GM19397 (cell line): ENCODE results near the gene MRPS7.

Experiments
- ATAC-seq: cut with Tn5 transposase; IDR thresholded peaks from one replicate; pipeline ENCODE4 v1.9.1; 2021; ENCODE audit warnings: mild to moderate bottlenecking, moderate library complexity; ENCODE audit not compliant: unreplicated experiment

MRPS7 gene

DNA sequence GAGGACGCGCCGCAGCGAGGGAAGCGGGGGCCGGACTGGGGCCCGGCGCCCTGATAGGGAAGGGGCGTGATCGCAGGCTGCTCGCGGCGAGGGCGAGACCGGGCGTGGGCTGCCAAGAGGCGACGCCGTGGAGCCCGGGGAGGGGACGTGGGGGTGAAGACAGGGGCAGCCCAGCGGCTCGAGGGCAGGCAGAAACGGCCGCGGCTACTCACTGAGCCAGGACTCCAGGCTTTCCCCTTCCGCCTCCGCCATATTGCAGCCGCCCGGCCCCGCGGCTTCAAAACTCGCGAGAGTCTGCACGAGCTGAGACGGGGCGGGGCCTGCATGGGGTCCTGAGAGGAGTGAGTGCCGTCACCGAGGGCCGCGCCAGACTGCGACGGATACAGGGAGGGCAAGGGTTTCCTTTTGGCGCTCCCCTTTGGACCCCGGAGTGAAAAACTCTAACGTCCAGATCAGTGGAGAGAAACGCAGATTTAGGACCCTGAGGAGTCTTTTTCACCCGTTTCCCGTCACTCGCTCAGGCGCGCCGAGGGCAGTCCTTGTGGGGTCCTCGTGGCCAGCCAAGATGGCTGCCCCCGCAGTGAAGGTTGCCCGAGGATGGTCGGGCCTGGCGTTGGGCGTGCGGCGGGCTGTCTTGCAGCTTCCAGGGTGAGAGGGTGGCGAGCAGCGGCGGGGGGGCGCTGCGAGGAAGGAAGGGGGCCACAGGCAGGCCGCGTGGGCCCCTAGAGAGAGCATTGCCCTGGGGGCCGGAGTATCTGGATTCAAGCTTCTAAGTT, at the start of gene MRPS7, which contains the start of gene GGA3:
Gene MRPS7 (plus strand): TSS at position 544 of the 776 bp plus-strand sequence. CDS start 22 bp downstream, at position 566.
Gene GGA3 (minus strand): TSS at position 271 of the 776 bp plus-strand sequence. CDS start 19 bp downstream, at position 252.
- ATAC-seq, result peak; percentile 91

GRCh38 chr17:75218131-75218530, 43.5 kb upstream of the MRPS7 start:
- ATAC-seq, result no peak

DNA sequence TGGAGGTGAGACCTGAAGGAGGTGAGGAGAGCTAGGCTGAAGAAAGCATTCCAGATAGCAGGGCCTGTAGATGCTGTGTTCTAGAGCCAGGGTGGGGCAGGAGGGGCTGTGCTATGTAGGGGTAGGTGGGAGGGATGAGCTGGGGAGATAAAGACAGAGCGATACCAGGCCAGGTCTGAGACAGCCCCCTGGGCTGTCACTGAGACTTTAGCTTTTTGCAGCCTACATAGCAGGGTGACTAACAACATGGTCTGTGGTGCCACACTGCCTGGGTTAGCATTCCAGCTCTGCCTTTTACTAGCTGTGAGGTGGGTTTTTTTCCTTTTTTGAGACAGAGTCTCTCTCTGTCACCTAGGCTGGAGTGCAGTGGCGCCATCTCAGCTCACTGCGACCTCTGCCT, 41.9 kb upstream of the MRPS7 start:
- ATAC-seq, result no peak

- ATAC-seq, result no peak
Measured at GRCh38 chr17:75225016-75225415, 36.7 kb upstream of the MRPS7 start.

DNA sequence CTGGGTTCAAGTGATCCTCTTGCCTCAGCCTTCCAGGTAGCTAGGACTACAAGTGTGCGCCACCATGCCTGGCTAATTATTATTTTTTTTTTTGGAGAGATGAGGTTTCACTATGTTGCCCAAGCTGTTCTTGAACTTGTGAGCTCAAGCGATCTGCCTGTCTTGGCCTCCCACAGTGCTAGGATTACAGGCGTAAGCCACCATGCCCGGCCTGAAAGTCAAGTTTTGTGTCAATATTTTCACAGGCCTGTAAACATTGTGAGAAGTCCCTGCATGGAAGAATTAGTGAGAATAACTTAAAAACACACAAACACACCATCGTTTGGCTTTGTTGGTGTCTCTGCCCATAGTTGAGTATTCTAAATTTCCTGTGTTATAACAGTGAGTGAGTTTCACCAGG, 34.0 kb upstream of the MRPS7 start:
- no peak for ATAC-seq

DNA sequence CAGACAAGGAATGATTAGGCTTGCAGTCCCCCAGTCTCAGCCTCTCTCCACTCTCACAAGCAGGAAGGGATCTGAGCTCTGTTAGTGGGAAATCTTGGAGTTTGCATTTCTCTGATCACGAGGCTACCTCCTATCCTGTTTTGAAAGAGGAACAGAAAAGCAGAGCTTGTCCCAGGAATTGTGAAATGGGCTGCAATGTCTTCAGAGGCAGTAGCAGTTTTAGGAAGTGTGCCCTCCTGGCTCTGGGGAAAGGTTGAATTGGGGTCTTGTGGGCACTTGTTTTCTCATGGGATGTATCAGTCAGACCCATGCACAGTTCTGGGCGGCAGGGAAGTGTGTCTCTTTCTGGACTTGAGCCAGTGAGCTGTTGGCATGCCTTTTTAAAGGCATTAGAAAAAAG, 33.4 kb upstream of the MRPS7 start:
- ATAC-seq, result no peak

DNA sequence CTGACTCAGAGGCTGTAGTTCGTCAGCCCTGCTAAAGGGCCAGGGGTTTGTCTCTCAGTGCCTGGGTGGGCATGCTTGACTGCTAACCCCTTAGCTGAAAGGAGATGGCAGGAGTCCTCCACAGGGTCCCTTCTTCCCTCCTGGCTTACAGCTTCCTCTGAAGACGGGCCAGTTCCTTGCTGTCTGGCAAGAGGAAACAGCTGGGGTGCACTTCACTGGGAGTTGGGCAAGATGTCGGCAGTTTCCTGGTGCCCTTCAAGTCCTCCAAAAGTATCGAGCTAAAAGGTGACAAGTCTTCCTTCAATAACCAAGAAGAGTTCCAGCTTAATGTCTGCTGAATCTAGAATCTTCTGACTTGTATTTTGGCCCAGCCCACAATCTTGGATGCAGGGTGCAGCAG, 32.8 kb upstream of the MRPS7 start:
- ATAC-seq, result no peak

DNA sequence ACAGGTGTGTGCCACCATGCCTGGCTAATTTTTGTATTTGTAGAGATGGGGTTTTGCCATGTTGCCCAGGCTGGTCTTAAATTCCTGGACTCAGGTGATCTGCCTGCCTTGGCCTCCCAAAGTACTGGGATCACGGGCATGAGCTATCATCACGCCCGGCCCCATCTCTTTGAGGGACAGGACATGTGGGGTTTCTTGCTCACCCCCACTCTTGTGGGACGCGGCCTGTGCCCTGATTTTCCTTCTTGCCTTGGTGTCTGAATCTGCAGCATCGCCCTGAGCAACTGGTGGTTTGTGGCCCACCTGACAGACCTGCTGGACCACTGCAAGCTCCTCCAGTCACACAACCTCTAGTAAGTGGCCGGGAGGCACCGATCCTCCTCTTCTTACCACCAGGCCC, 30.6 kb upstream of the MRPS7 start:
- ATAC-seq, result no peak

GRCh38 chr17:75231741-75232464, 29.8 kb upstream of the MRPS7 start:
- ATAC-seq, result no peak

DNA sequence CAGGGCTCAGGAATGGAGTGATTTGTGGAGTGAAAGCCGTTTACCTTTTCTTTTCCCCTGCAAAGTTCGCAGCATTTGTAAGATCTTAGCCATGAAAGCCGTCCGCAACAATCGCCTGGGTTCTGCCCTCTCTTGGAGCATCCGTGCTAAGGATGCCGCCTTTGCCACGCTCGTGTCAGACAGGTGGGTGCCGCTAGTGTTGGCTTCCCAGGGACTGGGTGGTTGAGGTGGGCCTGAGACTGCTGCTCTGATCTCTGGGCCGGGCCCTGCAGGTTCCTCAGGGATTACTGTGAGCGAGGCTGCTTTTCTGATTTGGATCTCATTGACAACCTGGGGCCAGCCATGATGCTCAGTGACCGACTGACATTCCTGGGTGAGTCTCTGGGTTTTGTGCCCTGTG, 28.9 kb upstream of the MRPS7 start:
- no peak for ATAC-seq

- ATAC-seq, result no peak
Measured at GRCh38 chr17:75237100-75238014, 24.3 kb upstream of the MRPS7 start.

- no peak for ATAC-seq
Measured at GRCh38 chr17:75238020-75238580, 23.6 kb upstream of the MRPS7 start.

DNA sequence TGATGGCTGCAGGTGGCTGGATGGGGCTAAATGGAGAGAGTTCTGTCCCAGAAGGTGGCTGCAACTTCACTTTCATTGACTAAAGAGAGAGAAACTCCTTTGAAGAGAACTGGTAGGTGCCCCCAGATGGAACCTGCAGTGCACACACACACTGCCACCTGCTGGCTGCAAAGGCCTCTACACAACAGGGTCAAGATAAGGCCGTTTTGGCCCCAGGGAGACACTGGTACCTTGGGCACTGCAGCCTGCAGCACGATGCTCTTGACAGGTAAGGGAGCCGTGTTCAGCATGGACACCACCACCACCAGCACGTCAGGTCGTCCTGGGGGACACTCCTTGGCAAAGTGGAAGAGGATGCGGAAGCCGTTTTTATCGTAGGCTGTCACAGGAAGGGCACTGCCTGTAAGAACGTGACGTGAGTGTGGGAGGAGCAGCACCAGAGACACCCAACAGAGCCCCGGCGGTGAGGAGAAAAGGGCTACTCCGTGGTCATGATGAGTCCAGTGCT, 22.9 kb upstream of the MRPS7 start:
- no peak for ATAC-seq

GRCh38 chr17:75239214-75239613, 22.5 kb upstream of the MRPS7 start:
- no peak for ATAC-seq

DNA sequence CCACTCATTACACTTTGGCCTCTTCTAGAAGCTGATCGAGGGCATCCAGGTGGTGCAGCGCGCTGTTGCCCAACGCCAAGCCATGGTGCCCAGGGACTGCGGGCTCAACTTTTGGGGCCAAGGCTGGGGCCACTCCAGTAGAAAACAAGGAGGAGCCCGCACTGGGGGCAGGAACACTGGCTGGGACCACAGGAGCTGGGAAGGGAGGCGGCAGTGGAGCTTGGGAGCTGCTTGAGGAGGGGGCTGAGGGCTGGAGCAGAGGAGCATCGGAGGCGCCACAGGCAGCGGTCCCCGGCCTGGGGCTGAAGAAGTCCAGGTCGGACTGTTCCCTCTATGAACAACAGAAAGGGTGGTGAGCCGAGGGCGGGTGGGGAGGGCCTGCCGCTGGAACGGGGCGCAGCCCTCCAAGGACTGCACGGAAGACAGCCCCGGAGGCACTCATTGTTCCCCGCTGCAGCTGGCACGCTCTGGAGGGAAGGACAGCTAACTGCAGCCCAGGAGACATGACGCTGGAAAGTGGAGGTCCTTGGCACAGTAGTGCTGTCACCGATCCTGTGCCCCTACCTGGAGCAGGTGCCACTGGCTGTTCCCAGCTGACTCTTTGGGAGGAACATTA, 21.8 kb upstream of the MRPS7 start:
- no peak for ATAC-seq

DNA sequence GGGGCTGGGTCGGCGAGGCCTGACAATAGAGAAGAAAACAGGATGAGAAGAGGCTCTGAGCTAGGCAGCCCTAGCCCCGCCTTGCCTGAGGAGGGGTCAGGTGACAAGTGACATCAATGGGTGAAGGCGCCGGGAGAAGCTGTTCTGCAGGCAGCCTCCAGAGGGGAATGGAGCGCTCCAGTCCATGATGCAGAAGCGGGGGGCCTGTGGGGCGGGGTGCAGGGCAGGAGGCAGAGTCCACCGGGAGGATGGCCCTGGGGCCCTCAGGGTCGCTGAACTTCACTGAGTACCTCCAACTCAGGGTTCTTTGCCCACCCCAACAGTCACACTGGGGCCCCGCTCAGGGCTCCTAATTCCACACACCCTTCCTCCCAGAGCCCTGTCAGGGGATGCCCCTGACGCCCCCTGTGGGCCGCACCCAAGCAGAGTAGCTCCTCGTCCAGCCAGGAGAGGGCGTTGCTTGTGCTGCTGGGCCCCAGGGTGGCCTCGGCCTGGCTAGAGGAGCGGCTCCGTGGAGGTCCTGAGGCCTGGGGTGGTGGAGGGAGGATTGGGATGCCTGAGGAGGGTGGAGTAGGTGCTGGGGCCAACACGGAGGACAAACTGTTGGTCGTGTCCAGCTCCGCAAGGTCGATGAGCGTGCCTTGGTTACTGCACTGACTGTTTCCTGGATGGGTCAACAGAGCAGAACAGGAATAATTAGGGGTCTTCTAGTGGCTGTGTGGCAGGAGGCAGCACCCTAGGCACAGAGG, 21.1 kb upstream of the MRPS7 start:
- ATAC-seq, result no peak

DNA sequence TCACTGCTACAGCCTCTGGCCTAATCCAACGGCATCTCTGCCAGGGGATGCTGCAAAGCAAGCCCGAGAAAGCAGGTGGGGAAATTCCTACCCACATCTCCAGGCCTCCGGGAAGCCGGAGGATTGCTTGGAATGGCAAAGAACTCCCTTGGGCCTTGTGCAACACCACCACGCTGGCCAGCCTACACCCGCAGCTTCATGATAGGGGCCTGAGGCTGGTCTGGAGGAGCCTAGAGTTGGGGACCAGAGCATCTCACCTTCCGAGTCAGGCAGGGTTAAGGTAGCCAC, 20.6 kb upstream of the MRPS7 start:
- no peak for ATAC-seq

- no peak for ATAC-seq
Measured at GRCh38 chr17:75241502-75241901, 20.2 kb upstream of the MRPS7 start.

DNA sequence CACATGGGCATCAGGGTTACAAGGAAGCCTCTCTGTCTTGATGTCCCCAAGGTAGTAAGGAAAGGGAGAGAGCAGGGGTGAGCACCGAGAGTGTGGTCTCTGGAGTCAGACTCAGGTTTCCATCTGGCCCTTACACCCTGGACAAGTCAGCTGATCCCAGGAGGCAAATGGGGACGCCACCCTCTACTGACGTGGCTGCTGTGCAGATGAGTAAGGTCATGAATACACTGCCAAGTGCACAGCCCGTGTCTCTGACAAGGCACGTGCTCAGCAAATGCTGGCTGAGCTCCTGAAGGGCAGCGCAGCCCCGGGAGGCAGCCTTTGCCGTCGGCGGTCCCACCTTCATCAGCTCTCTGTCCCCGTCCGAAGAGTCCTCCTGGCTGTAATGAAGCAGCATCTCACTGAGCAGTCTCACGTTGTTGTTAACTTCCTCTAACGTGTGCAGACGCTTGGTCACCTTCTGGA, 19.7 kb upstream of the MRPS7 start:
- ATAC-seq, result no peak
